Measurements from ENCODE around the gene FAS. TPM values are rescaled to one million over a fixed set of nuclear protein-coding genes. Genes with fewer than 3 reads are reported as not detected.

Gene FAS
- total RNA-seq, 2 donors from 2014 or later: 24.0 to 32.6 TPM

DNA sequence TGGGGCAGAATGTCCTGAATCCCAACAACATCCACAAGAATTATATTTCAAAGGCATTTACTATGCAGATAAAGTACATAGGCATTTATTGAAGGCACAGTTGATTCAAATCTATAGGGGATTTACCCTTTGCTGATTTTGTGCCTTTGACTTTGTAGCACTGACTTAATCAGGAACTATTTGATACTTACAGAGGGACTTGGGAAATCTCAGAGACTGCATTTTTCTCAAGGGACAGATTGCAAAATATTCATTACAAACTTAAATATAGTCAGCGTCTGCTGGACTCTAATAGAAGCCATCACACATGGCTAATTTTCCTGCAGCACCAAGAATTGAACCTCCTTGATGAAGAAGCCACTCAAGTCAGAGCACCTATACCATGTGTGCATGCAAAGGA lies 44.9 kb downstream of the FAS start:
- Histone ChIP-seq H3K36me3 (no peaks in the 10 kb centered on the region), H3K9me3 (no peaks in the 10 kb centered on the region), H3K27ac (no peak overlapping the region), H3K4me1 (ENCODE audit: control insufficient read depth in 1 of 2, low read depth in 2 of 2) (peaks cover 0 to 4% of the 10 kb centered on the region in 2 donors), H3K27me3 (replicated peaks; ENCODE audit: insufficient read depth) (no peaks in the 10 kb centered on the region), H3K4me3 (no peak overlapping the region)
- DNase-seq (ENCODE audit: low spot score) (no peak), ATAC-seq (ENCODE audit: insufficient number of reproducible peaks, low FRiP score, low read depth) (no peak)
- TF ChIP-seq, protein P1, sequence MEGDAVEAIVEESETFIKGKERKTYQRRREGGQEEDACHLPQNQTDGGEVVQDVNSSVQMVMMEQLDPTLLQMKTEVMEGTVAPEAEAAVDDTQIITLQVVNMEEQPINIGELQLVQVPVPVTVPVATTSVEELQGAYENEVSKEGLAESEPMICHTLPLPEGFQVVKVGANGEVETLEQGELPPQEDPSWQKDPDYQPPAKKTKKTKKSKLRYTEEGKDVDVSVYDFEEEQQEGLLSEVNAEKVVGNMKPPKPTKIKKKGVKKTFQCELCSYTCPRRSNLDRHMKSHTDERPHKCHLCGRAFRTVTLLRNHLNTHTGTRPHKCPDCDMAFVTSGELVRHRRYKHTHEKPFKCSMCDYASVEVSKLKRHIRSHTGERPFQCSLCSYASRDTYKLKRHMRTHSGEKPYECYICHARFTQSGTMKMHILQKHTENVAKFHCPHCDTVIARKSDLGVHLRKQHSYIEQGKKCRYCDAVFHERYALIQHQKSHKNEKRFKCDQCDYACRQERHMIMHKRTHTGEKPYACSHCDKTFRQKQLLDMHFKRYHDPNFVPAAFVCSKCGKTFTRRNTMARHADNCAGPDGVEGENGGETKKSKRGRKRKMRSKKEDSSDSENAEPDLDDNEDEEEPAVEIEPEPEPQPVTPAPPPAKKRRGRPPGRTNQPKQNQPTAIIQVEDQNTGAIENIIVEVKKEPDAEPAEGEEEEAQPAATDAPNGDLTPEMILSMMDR (IDR thresholded peaks at IDR 0.05): no peak

DNA sequence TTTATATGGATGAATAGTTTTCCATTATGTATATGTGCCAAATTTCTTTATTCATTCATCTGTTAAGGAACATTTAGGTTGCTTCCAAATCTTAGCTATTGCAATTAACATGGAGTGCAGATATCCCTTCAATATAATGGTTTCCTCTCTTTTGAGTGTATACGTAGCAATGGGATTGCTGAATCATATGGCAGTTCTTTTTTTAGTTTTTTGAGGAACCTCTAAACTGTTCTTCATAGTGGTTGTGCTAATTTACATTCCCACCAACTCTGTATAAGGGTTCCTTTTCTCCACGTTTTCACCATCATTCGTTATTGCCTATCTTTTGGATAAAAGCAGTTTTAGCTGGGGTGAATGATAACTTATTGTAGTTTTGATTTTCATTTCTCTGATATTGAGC lies 46.5 kb downstream of the FAS start:
- TF ChIP-seq, protein P1 (IDR thresholded peaks at IDR 0.05): no peak
- Histone ChIP-seq H3K9me3 (no peaks in the 10 kb centered on the region), H3K36me3 (no peaks in the 10 kb centered on the region), H3K27me3 (replicated peaks; ENCODE audit: insufficient read depth) (no peaks in the 10 kb centered on the region), H3K27ac (no peak overlapping the region), H3K4me3 (no peak overlapping the region), H3K4me1 (ENCODE audit: control insufficient read depth in 1 of 2, low read depth in 2 of 2) (peaks cover 0 to 4% of the 10 kb centered on the region in 2 donors)
- DNase-seq (ENCODE audit: low spot score) (no peak), ATAC-seq (ENCODE audit: insufficient number of reproducible peaks, low FRiP score, low read depth) (no peak)

DNA sequence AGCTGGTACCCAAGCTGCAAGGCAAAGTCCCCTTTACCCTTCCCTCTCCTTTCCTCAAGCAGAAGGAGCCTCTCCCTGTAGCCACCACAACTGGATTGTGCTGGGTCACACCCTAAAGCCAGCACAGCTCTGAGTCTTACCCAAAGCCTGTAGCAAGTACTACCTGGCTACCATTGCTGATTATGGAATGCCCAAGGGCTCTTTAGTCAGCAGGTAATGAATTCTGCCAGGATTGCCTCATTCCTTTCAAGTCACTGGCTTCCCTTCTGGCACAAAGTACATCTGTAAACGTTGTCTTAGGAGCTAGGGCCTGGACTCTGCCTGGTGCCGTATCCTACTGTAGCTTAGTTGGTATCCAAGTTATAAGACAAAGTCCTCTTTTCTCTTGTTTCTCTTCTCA lies 52.0 kb downstream of the FAS start:
- H3K4me3 ChIP-seq: no peak overlapping the region
- H3K27me3 ChIP-seq (replicated peaks; ENCODE audit: insufficient read depth): no peaks in the 10 kb centered on the region
- H3K4me1 ChIP-seq (ENCODE audit: control insufficient read depth in 1 of 2, low read depth in 2 of 2): no peaks in the 10 kb centered on the region
- no peak overlapping the region for H3K27ac ChIP-seq
- H3K36me3 ChIP-seq: no peaks in the 10 kb centered on the region
- no peaks in the 10 kb centered on the region for H3K9me3 ChIP-seq
- ATAC-seq (ENCODE audit: insufficient number of reproducible peaks, low FRiP score, low read depth) (no peak), DNase-seq (ENCODE audit: low spot score) (no peak)
- TF ChIP-seq, protein P1 (IDR thresholded peaks at IDR 0.05): no peak

DNA sequence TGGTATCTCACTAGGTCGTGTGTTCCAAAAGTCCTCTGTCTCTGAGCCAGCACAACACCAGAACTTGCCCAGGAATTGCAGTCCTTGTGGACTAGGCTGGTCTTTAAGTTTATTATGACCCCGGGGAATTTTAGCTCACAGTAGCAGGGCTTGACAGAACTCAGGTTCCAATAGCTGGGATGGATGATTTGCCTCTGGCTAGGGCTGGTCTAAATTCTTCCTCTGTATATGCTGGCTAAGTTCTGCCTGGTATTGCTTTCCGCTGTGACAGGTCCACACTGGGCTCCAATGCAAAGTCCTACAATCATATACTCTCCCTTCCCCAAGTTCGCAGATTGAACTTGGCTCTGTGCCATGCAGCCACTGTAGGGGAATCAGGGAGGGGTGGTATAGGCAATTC lies 52.5 kb downstream of the FAS start:
- H3K4me3 ChIP-seq: no peak overlapping the region

DNA sequence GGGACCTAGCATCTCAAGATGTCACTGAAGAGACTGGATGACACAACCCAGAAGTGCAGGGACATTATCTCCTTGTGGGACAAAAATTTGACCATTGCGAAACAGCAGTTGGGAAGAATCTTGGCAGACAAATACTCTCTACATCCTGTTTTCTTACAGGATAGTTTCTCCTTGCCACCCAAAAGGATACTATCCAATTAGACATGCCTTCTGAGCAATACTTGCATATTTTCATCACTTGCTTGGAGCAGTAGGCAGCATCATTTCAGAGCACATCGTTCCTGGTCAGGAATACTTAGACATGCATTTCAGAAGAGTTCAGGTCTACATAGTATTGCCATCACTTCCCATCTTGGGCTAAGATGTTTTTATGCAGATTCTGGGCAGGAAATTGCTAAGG lies 56.8 kb downstream of the FAS start:
- ATAC-seq (ENCODE audit: insufficient number of reproducible peaks, low FRiP score, low read depth) (no peak), DNase-seq (ENCODE audit: low spot score) (no peak)
- Histone ChIP-seq H3K4me3 (no peak overlapping the region), H3K36me3 (no peaks in the 10 kb centered on the region), H3K9me3 (no peaks in the 10 kb centered on the region), H3K4me1 (ENCODE audit: control insufficient read depth in 1 of 2, low read depth in 2 of 2) (no peaks in the 10 kb centered on the region), H3K27ac (no peak overlapping the region), H3K27me3 (replicated peaks; ENCODE audit: insufficient read depth) (no peaks in the 10 kb centered on the region)
- TF ChIP-seq, protein P1 (IDR thresholded peaks at IDR 0.05): no peak

More for the DNA sequence above, 52.5 kb downstream of the FAS start:
- Histone ChIP-seq H3K4me1 (ENCODE audit: control insufficient read depth in 1 of 2, low read depth in 2 of 2) (no peaks in the 10 kb centered on the region), H3K27ac (no peak overlapping the region), H3K27me3 (replicated peaks; ENCODE audit: insufficient read depth) (no peaks in the 10 kb centered on the region), H3K9me3 (no peaks in the 10 kb centered on the region), H3K36me3 (no peaks in the 10 kb centered on the region)
- DNase-seq (ENCODE audit: low spot score): no peak
- TF ChIP-seq, protein P1 (IDR thresholded peaks at IDR 0.05): no peak
- ATAC-seq (ENCODE audit: insufficient number of reproducible peaks, low FRiP score, low read depth): no peak

All from thoracic aorta (tissue), 2 donors.